ENCODE measurements around the gene ACAA2. TPM values are rescaled to one million over a fixed set of nuclear protein-coding genes. Genes with fewer than 3 reads are reported as not detected.
A peak's percentile ranks its signal among the peaks of the same experiment; 100 is the strongest.

The ACAA2 gene
- total and polyA plus RNA-seq, 2 of the 8 experiments (the other 6 are each of a cell fraction or from before 2014, with no cell fraction given): 63.4 to 151 TPM

GRCh38 chr18:49743117-49743567 is 70.2 kb downstream of the ACAA2 start:
- no peak overlapping the region for H2BK20ac ChIP-seq (ENCODE audit: low read length)
- H2BK12ac ChIP-seq (ENCODE audit: low read depth, low read length): no peak overlapping the region
- no peak overlapping the region for H3K4me2 ChIP-seq (ENCODE audit: insufficient read depth in 1 of 2, low read depth in 2 of 2, low read length in 2 of 2)
- CTCF ChIA-PET (ENCODE audit: partially characterized antibody): no interaction called here
- POLR2A ChIA-PET (ENCODE audit: partially characterized antibody): no interaction called here
- H2BK120ac ChIP-seq (replicated peaks; ENCODE audit: low read depth, low read length): no peak overlapping the region
- H3K36me3 ChIP-seq (ENCODE audit: control insufficient read depth in 2 of 4, insufficient read depth in 4 of 4, low read length in 3 of 4): no peaks in the 10 kb centered on the region
- no peak for DNase-seq (ENCODE audit: low read depth in 1 of 2, low spot score in 2 of 2)
- H4K20me1 ChIP-seq (replicated peaks in 1 of 2; ENCODE audit: control insufficient read depth in 1 of 2, insufficient read depth in 2 of 2, low read length in 2 of 2): no peaks in the 10 kb centered on the region
- no peak overlapping the region for H3K4me3 ChIP-seq (ENCODE audit: extremely low read depth in 1 of 4, insufficient read depth in 2 of 4, low read depth in 3 of 4, low read length in 4 of 4)
- no peak overlapping the region for H4K5ac ChIP-seq (ENCODE audit: insufficient read length, low read depth, low read length)
- H2AFZ ChIP-seq (ENCODE audit: low read length): no peak overlapping the region
- no peak overlapping the region; the same call in 1 of the 2 replicates for H2BK5ac ChIP-seq (ENCODE audit: low read depth, low read length)
- H3K18ac ChIP-seq (ENCODE audit: extremely low read depth, low read length): no peak overlapping the region
- H3K4ac ChIP-seq (replicated peaks; ENCODE audit: insufficient read length, low read depth, low read length): no peak overlapping the region
- peak overlapping the region; percentile 46; the same call in 1 of the 2 replicates for H2BK15ac ChIP-seq (ENCODE audit: low read length)
- H3K79me1 ChIP-seq (ENCODE audit: low read depth, low read length): no peaks in the 10 kb centered on the region
- H2AK5ac ChIP-seq (ENCODE audit: low read depth, low read length): no peak overlapping the region
- H3K4me1 ChIP-seq (replicated peaks in 1 of 4; ENCODE audit: control insufficient read depth in 3 of 4, insufficient read depth in 4 of 4, low read length in 3 of 4): no peaks in the 10 kb centered on the region
- WGBS, 2 experiments (ENCODE audit: extremely low coverage in 1 of 2, insufficient coverage in 1 of 2, insufficient read length in 1 of 2, insufficient replicate concordance in 2 of 2, low coverage in 1 of 2, low lambda C conversion rate in 2 of 2, missing lambda C conversion rate in 1 of 2): 94% methylated on average over 5 of the region's 5 CpGs; no CpG with 5 or more reads in 1 of the 2 experiments
- no peak overlapping the region for H3K9ac ChIP-seq (replicated peaks in 1 of 4; ENCODE audit: extremely low read depth in 1 of 4, low read depth in 3 of 4, low read length in 3 of 4)
- no peak overlapping the region for H3K27ac ChIP-seq (ENCODE audit: low read depth, low read length)
- no peak overlapping the region; the same call in 1 of the 2 replicates for H4K8ac ChIP-seq (ENCODE audit: extremely low read depth, insufficient read depth, low read length)
- H3K79me2 ChIP-seq (ENCODE audit: control insufficient read depth in 1 of 2, insufficient read depth in 2 of 2, low read length in 2 of 2): no peaks in the 10 kb centered on the region
- TF ChIP-seq KDM1A (IDR thresholded peaks at IDR 0.05; ENCODE audit: borderline replicate concordance, low read length) (no peak), USF2 (IDR thresholded peaks at IDR 0.05; ENCODE audit: low read length) (no peak), CEBPB (IDR thresholded peaks at IDR 0.05; ENCODE audit: low read depth, low read length) (peak; percentile 16; the same call in 1 of the 2 replicates), HDAC2 (IDR thresholded peaks at IDR 0.05; ENCODE audit: borderline replicate concordance in 1 of 2, low read depth in 2 of 2, low read length in 2 of 2) (no peak)
- no peak overlapping the region for H3K23ac ChIP-seq (ENCODE audit: insufficient read length)
- peak overlapping the region; percentile 42 for H4K91ac ChIP-seq (replicated peaks; ENCODE audit: insufficient read length, low read length)
- H3K14ac ChIP-seq (ENCODE audit: insufficient read length): no peak overlapping the region
- H3K56ac ChIP-seq (replicated peaks; ENCODE audit: insufficient read length, low read depth, low read length): no peak overlapping the region
- H3K23me2 ChIP-seq (ENCODE audit: low read depth, low read length): no peaks in the 10 kb centered on the region
- no peaks in the 10 kb centered on the region for H3K9me3 ChIP-seq (ENCODE audit: insufficient read depth in 2 of 2, low read depth in 1 of 2, low read length in 1 of 2)
- no peak for FAIRE-seq
- no peaks in the 10 kb centered on the region for H3K27me3 ChIP-seq (replicated peaks in 1 of 4; ENCODE audit: control insufficient read depth in 3 of 4, extremely low read depth in 1 of 4, insufficient read depth in 3 of 4, low read length in 3 of 4)
